Kidney (tissue), 14 donors: ENCODE measurements around the gene FAM120A. TPM values are rescaled to one million over a fixed set of nuclear protein-coding genes. Genes with fewer than 3 reads are reported as not detected.

Source experiments
- DNase-seq, 5 donors: peaks; one replicate each; pipeline ENCODE4 v3.0.0-alpha.2; 2013 to 2020
- FAIRE-seq: peaks from 2 replicates; lab custom pipeline; 2012; peaks lifted over from hg19 to GRCh38; lab: Jason Lieb, UNC
- H3K27ac ChIP-seq, 2 donors: one replicate each; pipeline ENCODE4 v1.7.0; 2013; ENCODE audit warnings: low read depth in 2 of 2, low read length in 2 of 2, inconsistent platforms in 1 of 2
- H3K27me3 ChIP-seq: one replicate; pipeline ENCODE4 v1.7.1; 2013; ENCODE audit warnings: low read length, inconsistent platforms; ENCODE audit not compliant: control insufficient read depth, insufficient read depth
- H3K36me3 ChIP-seq, 3 donors: one replicate each; pipeline versions ENCODE4 v1.7.0 to v1.7.1; 2013; ENCODE audit warnings: low read length in 3 of 3, control low read depth in 1 of 3, inconsistent platforms in 1 of 3; ENCODE audit not compliant: insufficient read depth in 3 of 3, control insufficient read depth in 2 of 3
- H3K4me1 ChIP-seq, 3 donors: one replicate each; pipeline versions ENCODE4 v1.7.0 to v1.7.1; 2013; ENCODE audit warnings: low read length in 3 of 3, inconsistent platforms in 1 of 3, low read depth in 1 of 3; ENCODE audit not compliant: control insufficient read depth in 2 of 3, insufficient read depth in 2 of 3
- H3K4me3 ChIP-seq, 3 donors: one replicate each; pipeline versions ENCODE4 v1.7.0 to v1.8.1; 2013; ENCODE audit warnings: low read length in 3 of 3, control low read depth in 1 of 3, inconsistent platforms in 1 of 3
- H3K9ac ChIP-seq, 3 donors: one replicate each; pipeline versions ENCODE4 v1.7.0 to v1.7.1; 2013; ENCODE audit warnings: low read length in 3 of 3, control low read depth in 1 of 3, inconsistent platforms in 1 of 3
- H3K9me3 ChIP-seq, 3 donors: one replicate each; pipeline versions ENCODE4 v1.7.0 to v1.7.1; 2013; ENCODE audit warnings: low read length in 3 of 3, control low read depth in 1 of 3, inconsistent platforms in 1 of 3; ENCODE audit not compliant: control insufficient read depth in 2 of 3, insufficient read depth in 1 of 3
- intact Hi-C: fragments of 100-400 bp; cut with DNase I; formaldehyde crosslinking; loops from one replicate; pipeline ENCODE4 v1.11.1; 2022
- polyA plus RNA-seq: library from polyadenylated mRNA; stranded (reverse); fragments of 350-450 nt; fragmentation: Illumina TruSeq; extraction: RNeasy Lipid Tissue Mini Kit (QIAGEN cat#74804); gene quantifications from one replicate; pipeline ENCODE4 v1.2.3, GENCODE V29; 2014; ENCODE audit warnings: low read depth, low replicate concordance; ENCODE audit not compliant: insufficient read depth
- total RNA-seq: library from RNA; stranded (reverse); fragmentation: NEBNext Ultra II Directional; extraction: Animal tissue kit (Norgen Biotek cat#: 25700); gene quantifications from one replicate; pipeline ENCODE4 v1.2.1, GENCODE V29; 2021
- TF ChIP-seq, protein P1 (sequence below): IDR thresholded peaks from 3 replicates; pipeline ENCODE4 v1.5.1; 2012; ENCODE audit warnings: mild to moderate bottlenecking, moderate library complexity, borderline replicate concordance; ENCODE audit not compliant: insufficient read depth; ENCODE audit errors: extremely low read depth
- donor health status: control.
- donor health status: control.
- donor health status: control.
- donor health status: control.
- donor health status: control.
- donor health status: DM: yes; HTN: yes; CAD: no.
- donor health status: Normal renal cell carcinoma (clear cell type).

Gene FAM120A
- total and polyA plus RNA-seq, 2 donors from 2014 or later: 43.7 to 127 TPM

DNA sequence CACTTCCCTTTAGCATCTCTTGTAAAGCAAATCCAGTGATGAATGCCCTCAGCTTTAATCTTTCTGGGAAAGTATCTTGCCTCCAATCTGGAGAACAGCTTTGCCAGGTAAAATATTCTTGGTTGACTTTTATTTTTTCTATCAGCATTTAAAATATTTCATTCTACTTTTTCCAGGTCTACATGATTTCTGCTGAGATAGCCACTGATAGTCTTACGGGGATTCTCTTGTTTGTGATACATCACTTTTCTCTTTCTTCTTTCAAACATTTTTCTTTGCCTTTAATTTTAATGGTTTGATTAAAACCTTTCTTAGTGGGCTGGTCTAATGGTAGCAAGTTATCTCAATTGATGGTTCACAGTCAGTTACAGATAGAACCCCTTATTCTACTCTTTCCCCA, 33.9 kb upstream of the FAM120A start:
- intact Hi-C loops: no loop called here
- FAIRE-seq: no peak
- H3K27ac ChIP-seq: no peak overlapping the region
- TF ChIP-seq, protein P1, sequence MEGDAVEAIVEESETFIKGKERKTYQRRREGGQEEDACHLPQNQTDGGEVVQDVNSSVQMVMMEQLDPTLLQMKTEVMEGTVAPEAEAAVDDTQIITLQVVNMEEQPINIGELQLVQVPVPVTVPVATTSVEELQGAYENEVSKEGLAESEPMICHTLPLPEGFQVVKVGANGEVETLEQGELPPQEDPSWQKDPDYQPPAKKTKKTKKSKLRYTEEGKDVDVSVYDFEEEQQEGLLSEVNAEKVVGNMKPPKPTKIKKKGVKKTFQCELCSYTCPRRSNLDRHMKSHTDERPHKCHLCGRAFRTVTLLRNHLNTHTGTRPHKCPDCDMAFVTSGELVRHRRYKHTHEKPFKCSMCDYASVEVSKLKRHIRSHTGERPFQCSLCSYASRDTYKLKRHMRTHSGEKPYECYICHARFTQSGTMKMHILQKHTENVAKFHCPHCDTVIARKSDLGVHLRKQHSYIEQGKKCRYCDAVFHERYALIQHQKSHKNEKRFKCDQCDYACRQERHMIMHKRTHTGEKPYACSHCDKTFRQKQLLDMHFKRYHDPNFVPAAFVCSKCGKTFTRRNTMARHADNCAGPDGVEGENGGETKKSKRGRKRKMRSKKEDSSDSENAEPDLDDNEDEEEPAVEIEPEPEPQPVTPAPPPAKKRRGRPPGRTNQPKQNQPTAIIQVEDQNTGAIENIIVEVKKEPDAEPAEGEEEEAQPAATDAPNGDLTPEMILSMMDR: no peak
- no peak for DNase-seq
- H3K9ac ChIP-seq: no peak overlapping the region
- peaks cover 0 to 7% (median 2%) of the 10 kb centered on the region in 3 donors for H3K9me3 ChIP-seq
- H3K36me3 ChIP-seq: no peaks in the 10 kb centered on the region
- H3K4me1 ChIP-seq: no peaks in the 10 kb centered on the region
- no peak overlapping the region for H3K4me3 ChIP-seq
- H3K27me3 ChIP-seq: no peaks in the 10 kb centered on the region

DNA sequence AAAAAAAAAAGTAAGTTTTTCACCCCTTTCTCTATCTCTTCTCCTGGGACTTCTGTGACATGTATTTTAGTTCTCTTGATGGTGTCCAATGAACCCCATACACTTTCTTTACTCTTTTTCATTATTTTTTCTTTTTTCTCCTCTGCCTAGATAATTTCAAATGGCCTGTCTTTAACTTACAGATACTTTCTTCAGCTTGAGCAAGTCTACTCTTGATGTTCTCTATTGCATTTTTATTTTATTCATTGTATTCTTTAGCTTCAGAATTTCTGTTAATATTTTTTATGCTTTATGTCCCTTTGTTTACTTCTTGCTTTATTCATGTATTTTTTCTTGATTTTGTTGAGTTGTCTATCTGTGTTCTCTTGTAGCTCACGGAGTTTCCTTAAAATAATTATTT, 32.5 kb upstream of the FAM120A start:
- TF ChIP-seq, protein P1: no peak
- Histone ChIP-seq H3K4me3 (no peak overlapping the region), H3K9me3 (peaks cover 0 to 7% (median 2%) of the 10 kb centered on the region in 3 donors), H3K27ac (no peak overlapping the region), H3K4me1 (no peaks in the 10 kb centered on the region), H3K36me3 (no peaks in the 10 kb centered on the region), H3K27me3 (no peaks in the 10 kb centered on the region), H3K9ac (no peak overlapping the region)
- FAIRE-seq (no peak), DNase-seq (no peak)
- intact Hi-C loops: no loop called here

DNA sequence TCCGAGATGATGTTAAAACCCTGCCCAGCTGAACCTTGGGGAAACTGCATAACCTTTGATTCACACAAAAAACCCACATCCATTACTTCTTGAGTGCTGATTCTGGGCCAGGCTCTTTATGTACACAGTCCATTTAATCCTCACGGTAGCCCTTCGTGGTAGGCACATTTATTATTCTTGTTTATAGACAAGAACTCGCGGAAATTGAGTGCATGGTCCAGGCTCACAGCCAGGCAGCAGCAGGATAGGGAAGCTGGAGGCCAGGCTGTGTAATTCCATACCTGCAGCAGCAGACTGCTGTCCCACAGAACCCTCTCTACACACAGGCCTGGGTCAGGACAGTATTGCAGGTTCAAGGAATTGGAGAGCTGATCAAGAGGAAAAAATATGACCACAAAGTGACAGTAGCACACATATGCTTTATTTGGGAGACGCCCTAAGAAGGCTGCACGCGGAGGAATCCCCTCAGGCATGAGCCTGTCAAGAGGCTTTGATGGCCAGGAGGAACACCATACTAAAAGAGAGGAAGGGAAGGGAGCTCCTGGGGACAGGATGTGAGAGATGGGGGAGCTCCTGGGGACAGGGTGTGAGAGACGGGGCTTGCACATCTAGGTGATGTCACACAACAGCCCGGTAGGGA, 28.4 kb upstream of the FAM120A start:
- Histone ChIP-seq H3K27ac (no peak overlapping the region), H3K9ac (no peak overlapping the region), H3K4me3 (no peak overlapping the region), H3K4me1 (no peaks in the 10 kb centered on the region), H3K27me3 (no peaks in the 10 kb centered on the region), H3K36me3 (no peaks in the 10 kb centered on the region), H3K9me3 (peaks cover 0 to 3% (median 0%) of the 10 kb centered on the region in 3 donors)
- DNase-seq (peak in 1 of 5 donors; percentile 34), FAIRE-seq (no peak)
- intact Hi-C loops: no loop called here
- TF ChIP-seq, protein P1: no peak
